Islet precursor cell (in vitro differentiated cells): ENCODE measurements around the gene SORCS2.

Experiments used
- DNase-seq: peaks from one replicate; pipeline ENCODE4 v3.0.0-alpha.2; 2018

The SORCS2 gene

DNA sequence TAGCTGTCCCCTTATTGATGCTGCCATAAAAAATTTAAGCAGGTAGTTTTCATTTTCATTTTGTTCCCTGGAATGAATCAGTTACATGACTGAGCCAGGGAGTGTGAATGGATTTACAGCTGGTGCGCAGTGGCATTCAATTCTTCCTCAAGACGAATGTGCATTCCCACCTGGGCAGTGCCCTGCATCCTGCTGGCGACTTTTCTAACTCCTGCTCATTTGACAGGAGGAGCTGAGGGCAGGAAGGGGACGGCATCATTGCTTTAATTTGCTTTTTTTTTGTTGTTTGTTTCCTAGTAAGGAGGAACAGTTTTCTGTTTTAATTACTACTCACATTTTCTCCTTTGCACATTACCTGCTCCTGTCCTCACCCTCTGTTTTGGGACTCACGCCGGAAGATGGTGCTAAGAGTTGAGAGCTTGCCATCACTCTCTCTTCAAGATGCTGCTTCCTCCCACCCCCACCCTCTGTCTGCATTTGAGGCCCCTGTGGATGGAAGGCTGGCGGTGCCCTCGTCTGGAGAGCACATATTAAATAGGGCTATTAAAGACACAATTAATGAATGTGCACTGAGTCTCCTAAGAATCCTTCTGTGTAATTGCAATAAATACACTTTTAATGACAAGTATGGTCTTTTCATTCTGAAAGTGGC is 206.6 kb downstream of the SORCS2 start:
- no peak for DNase-seq

DNA sequence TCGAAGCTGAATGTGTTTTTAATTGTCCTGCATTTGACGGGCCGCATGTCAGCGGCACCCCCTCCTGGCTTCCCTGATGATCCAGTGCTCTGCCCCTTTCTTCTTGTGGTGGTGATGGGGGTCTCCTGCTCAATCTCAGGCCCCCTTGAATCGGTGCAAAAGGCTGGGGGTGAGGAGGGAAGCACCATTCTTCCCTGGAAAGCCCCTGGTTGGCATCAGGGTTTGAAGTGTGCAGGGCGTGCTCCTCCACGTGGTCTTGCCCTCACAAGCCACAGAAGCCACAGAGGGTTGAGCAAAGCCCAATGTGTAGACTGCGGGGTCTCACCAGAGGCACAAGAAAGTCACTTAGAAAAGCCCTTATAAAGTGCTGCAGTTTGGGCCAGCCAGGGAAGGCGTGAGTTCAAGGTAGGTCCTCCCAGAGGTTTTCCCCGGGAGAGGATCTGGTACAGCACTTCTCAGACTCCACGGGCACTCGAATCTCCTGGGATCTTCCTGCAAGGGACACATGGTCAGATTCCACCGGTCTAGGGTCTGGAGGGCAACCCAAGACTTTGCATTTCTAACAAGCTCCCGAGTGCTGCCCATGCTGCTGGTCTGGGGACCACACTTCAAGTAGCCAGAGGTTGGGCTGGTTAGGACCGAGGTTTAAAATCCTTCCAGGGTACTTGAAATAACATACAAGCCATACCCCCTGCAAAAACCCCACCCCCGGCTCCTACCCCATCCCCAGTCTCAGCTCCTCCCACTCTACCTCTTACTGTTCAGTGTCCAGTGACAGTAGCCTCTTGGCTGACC is 207.3 kb downstream of the SORCS2 start:
- peak; percentile 35 for DNase-seq

DNA sequence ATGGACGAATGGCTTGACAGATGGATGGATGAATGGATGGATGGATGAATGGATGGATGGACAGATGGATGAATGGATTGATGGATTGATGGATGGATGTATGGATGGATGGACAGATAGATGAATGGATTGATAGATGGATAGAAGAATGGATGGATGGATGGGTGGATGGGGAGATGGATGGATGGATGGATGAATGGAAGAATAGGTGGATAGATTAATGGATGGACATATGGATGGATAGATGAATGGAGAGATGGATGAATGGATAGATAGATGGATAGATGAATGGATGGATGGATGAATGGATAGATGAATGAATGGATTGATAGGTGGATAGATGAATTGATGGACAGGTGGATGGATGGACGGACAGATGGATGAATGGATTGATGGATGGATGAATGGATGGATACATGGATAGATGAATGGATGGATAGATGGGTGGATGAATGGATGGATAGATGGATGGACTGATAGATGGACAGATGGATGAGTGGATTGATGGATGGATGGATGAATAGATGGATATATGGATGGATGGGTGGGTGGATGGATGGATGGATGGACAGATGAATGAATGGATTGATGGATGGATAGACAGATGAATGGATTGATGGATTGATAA is 208.4 kb downstream of the SORCS2 start:
- no peak for DNase-seq

DNA sequence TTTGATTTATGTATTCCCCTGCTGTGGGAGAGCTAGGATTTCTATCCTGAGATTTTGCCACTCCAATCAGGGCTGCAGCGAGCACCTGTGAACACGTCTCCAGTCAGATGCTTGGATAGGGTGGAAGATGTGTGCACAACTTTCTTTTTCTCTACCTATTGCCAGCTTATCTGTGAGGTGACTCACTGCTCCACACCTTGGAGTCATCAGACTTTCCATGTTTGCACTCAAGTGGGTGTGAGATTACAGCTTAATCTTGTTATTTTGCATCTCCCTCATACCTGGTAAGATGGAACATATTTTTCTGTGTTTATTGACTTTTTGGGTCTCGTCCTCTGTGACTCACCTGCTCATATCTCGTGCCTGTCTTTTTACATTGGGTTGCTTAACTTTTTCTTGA is 210.2 kb downstream of the SORCS2 start:
- peak; percentile 18 for DNase-seq

DNA sequence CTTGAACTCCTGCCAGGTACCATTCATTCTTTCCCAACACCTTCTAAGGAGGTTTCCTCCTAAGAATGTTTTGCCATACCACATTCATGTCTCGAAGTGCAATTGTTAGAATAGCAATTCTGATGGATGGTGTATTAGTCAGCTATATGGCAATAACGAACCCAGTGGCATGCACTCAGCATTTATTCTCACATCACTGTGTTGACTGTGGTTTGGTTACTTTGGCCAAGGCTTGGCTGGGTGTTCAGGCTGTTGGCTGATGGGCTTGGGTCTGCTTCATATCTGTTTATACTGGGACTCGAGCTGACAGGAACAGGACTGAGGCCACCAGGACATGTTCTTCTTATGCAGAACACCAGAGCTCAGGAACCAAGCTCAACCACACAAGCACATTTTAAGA is 210.7 kb downstream of the SORCS2 start:
- peak; percentile 15 for DNase-seq

DNA sequence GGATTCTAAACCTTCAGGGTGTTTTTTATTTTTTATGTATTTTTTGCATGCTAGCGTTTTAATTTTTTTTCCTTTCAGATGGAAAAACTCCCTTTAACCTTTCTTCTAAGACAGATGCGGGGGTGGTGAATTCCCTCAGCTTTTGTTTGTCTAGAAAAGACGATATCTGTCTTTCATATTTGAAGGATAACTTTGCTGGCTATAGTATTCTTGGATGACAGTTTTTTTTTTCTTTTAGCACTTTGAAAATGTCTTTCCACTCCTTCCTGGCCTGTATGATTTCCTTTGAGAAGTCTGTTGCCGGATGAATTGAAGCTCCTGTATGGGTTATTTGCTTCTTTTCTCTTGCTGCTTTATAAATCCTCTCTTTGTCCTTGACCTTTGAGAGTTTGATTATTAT is 215.8 kb downstream of the SORCS2 start:
- no peak for DNase-seq

DNA sequence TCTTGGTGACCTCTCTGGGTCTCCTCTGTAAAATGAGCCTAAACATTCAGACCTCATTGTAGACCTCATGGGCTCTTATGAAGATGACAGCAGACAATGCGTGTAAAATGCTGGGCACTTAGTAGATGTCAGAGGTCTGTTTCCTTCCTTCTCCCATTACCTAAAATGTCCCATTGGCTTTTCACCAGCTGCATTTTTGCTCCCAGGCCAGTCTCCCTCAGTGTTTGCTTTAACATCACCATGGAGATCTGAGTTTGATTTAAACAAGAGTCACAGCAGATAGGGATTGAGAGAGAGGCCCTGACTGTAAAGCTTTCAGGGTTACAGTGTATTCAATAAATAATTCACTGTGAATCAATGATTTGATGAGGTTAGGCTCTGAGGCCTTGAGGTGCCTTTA is 218.1 kb downstream of the SORCS2 start:
- DNase-seq, result peak; percentile 15

DNA sequence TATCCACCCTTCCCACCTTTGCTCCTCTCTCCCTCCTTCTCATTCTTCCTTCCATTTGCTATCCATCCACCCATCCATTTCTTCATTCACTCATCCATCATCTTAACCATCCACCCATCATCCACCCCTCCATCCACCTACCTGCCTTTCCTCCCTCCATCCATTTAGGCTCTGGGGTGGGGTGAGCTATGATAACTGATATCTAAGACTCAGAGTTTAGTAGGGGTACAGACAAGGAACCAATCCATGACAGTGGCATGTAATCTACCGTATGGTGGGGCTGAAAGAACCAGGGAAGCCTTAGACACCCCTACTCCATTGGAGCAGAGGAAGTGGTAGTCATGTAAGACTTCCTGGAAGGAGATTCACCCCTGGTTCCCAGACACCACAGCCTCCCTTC is 219.2 kb downstream of the SORCS2 start:
- DNase-seq, result peak; percentile 12

DNA sequence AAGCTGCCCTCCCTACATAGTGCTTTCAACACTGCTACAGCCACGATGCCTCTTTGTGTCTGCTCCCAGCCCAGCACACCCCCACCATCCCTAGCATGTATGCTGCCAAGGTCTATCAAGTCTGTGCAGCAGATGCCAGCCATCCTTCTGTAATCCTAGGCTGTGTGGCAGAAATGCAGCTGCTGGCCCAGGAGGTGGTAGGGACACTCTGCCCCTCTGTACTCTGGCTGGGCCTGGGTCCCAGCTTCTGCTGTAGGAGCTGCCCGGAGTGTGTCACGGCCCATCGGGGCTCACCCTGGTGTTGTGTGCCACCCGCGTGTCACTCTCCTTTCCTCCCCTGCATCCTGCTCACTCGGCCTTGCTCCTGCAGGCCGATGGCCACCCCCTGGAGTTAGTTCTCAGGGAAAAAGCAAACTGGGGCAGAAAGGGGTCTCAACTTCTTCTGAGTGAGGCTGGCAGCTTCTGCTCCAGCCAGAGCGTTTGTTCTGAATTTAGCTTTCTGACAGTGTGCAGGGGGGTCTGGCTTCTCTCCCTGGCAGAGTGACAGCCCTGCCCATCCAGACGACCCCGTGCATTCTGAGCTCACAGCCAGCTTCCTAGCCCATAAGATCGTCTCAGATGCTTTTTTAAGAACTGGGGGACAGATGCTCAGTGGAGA is 219.7 kb downstream of the SORCS2 start:
- peak; percentile 48 for DNase-seq

DNA sequence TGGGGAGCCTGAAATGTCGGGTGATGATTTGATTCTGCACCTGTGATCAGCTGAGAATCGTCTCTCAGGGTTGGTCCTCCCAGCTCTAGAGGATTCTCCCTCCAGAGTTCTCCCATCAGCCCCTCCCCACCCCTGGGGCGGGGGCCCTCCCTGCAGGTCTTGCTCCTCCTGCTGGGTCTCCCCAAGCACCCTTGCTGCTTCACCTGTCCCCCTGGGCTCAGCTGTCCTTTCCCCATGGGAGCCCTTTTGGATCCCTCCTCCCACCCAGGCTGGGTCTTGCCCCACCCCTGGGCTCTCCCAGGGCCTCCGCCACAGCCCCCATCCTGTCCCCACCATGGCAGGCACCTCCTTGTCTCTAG is 220.2 kb downstream of the SORCS2 start:
- DNase-seq, result peak; percentile 29

DNA sequence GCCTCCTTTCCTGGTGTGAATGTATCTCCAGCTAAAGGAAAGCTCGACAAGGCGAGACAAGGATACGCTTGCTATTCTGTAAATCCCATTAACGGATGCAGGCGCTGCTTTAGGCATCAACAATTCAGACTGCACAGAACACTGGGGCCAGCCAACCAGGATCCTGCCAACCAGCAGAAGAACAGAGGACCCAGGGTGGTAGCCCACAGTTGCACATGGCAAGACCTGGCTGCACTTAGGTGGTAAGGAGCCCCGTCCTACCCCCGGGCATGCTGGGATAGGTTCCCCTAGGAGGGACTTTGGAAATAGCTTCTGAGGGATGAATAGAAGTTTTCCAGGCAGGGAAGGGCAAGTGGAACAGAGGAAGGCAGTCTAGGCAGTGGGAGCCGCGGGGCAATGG is 221.7 kb downstream of the SORCS2 start:
- peak; percentile 21 for DNase-seq

DNA sequence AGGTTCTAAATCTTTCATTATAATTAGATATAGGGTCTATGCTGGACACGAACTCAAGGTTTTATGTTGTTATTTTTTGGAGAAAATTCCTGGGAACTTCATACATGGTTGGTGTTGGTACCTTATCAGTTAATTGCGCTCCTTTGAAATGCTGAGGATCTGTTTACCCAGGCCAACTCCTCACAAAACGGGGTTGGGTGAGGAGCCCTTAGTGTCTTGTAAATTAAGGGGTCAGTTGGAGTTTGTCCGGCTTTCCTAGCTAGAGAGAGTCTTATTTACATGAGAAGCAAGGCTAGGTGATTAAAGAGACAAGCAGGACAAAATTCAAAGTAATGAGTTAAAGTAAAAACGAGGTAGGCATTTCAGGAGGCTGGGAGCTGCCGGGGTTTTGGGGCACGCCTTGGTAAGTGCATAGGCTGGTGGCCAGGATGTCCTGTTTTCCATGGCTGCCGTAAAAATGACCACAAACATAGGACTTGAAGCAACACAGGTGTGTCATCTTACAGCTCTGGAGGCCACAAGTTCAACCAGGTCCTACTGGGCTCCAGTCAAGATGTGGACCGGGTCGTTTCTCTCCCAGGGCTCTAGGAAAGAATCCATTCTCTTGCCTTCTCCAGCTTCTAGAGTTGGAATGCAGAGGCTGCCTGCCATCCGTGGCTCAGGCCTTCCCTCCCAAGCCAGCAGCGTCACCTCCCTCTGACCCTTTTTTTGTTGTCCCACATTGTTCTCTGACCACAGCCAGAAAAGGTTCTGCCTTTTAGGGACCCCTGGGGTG is 222.6 kb downstream of the SORCS2 start:
- DNase-seq, result peak; percentile 41

DNA sequence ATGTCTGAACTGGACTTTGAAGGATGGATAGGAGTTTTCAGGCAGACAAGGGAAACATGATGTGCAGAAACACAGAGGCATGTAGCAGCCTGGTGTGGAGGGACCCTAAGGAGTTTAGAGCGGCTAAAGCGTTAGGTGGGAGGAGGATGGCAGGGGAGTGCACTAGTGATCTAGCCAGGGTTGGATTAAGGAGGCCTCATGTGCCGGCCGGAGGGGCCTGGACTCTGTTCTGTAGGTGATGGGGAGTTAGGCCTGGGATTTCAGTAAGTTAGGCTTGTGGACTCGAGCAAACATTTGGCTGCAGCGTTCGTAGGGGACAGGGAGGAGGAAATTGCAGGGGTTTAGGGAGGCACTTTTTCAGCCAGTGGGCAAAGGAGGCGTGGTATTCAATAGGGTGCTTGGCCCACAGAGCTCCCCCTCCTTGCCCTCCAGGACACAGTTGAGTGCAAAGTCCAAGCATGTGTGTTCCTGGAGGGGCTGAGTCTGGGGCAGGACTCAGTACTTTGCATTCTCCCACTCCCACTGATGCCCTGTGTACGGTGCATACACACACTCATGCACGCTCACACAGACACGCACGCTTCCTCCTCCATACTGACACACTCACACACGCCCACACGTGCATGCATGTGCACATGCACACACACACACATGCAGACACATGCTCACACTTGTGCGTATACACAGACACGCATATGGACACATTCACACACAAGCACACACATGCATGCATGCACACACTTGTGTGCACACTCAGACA is 223.8 kb downstream of the SORCS2 start:
- peak; percentile 29 for DNase-seq

DNA sequence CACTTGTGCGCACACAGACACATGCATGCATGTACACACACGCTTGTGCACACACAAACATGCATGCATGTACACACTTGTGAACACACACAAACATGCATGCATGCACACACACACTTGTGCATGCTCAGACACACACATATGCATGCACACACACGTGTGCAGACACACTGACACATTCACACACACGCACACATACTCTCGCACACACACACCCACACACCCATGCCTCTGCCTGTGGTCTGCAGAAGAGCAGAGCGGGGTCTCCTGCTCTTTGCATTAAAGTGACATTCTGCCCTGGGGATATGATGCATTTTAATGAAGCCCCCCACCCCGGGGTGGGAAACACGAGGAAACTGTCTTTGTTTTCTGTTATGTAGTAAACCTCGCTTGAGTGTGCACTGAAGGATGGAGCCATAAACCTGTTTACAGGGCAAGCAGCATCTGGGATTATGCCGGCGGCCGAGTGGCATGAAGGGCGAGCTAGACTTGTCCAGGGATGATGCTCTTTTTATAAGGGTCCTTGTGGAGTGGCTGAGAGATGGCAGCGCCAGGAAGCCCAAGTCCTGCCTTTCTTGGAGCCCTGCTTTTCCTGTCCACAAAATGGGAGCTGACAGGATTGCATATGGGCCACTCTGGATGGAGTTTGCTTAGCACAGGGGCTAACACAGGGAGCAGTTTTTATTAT is 224.6 kb downstream of the SORCS2 start:
- peak; percentile 26 for DNase-seq

DNA sequence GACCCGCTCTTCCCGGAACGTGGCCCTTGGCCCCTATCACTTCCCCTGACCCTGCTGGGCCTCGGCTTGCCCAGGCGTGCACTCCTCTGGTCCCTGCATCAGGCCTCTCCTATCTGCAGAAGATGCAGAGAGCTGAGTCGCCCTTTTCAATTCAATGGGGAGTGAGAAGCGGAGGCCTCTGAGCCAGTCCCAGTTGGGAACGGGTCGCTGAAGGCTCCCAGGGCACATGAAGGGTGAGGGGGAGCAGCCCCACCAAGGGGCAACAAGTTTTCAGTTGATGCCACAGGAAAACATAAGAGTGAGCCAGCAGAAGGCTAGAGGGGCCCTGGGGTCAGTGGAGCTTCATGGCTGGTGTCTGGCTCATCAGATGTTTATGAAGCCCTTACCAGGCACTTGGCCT is 225.3 kb downstream of the SORCS2 start:
- DNase-seq, result no peak

DNA sequence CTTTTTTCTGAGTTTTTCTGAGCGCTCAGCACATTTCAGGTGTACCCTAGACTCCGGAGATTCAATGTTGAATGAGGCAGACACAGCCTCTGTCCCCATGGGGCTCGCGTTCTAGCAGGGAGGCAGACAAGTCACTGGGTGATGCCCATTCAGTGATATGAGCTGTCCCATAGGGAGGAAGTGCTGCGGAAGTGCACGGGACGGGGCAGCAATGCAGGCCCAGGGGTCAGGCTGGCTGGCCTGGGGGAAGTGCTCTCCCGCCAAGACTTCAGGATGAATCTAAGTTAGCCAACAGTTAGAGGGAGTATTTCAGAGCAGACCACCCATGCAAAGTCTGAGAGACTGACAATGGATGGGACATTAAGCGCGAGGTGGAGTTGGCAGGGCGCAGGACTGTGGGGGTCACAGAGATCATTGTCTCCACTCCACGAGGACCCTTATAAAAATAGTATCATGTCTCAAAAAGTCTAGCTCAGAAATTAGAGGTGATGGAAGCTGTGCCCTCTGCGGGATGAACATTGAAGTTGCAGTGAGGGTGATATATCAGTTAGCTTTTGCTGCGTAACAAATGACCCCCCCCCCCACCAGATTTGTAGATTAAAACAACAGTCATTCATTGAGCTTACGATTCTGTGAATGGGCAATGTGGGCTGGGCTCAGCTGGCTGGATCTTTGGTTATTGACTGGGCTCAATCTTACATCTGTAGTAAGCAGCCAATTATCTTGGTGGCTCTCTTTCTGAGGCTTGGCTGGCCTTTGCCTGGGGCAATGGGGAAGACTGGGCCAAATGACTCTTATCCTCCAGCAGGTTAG is 226.0 kb downstream of the SORCS2 start:
- DNase-seq, result peak; percentile 25

DNA sequence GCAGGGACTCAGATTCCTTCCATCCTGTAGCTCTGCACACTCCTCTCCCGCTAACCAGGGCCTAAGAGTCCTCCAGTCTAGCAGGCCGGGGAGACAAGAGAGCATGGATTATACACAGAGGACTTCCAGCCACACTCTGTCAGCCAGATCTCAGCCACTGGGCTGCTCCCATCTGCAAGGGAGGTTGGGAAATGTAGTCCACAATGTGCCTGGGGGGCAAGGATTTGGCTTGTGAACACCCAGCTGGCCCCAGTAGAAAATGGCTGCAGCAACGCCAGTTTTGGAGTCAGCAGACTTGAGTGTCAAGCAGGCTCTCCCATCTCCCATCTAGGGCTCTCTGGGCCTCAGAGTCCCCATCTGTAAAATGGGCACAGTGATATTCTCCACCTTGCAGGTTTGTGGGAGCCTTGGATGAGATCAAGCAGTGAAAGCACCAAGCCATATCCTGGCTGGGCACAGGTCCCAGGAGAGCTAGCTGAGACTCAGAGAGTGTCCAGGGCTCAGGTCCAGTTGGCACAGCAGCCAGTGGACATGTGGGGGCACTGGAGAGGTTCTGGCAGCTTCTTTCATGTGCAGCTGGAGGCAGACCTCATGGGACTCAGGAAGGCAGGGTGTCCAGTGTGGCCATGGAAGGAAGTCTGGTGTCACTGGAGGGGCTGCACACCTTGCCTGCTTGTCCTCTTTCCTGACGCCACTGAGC is 227.8 kb downstream of the SORCS2 start:
- DNase-seq, result peak; percentile 51

DNA sequence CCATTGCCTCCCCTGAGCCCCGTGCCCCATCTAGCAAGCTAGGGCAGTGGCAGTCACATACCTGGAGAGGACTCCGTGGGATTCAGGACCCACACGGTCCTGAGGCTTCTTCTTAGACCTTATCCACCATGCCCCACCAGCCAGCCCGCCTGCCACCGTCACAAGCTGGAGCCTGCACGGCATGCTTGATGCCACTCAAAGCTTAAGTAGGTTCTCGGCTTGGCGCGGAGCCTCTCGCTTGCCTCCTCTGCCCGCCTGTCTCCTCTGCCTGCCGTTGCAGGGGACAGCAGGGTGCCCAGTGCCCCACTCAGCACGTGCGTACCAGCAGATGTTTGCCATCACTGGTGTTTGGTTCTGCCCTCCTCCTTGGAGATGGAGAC is 228.3 kb downstream of the SORCS2 start:
- DNase-seq, result peak; percentile 49

DNA sequence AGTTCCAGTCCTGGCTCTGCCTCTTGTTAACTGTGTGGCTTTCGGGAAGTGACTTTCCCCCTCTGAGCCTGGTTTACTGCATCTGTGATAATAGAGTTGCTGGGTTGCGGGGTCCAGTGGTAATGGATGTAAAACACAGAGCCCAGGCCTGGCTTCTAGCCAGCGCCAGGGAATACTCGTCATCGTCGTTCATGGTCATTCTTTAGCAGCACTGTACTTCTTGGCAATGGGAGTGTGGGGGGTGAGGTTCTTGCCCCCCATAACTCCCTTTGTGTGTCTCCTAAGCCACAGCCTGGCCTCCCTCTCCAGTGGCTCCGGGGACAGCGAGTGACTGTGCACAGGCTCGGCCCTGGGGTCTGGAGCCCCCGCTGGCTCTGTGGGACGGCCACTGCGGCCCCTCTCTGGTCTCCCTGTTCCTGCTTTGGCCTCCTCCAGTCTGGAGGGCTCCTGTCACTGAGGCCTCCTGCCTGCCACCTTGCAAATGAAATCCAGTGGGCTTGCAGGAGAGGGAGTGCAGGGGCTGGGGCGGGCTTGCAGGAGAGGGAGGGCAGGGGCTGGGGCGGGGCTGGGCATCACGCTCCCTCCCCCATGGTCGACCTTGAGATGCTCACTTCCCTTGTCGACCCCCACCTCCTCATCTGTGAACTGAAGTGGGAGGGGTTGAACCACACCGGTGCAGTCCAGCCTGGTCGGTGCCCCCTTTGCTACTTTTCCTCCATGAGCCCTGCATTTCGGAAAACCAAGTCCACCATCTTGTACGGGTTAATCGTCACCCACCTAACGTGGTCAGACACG is 229.2 kb downstream of the SORCS2 start:
- peak; percentile 48 for DNase-seq
